ENCODE measurements around the gene CDX2. TPM values are rescaled to one million over a fixed set of nuclear protein-coding genes. Genes with fewer than 3 reads are reported as not detected.
"Not testable (repeated sequence)": the region's sequence is repeated elsewhere in the genome, so short reads cannot be mapped to it uniquely, and the experiment has no call there.

CDX2 gene
- total RNA-seq, 1 donor from 2014 or later: not detected

- ATAC-seq (ENCODE audit: low read depth) (no peak), DNase-seq (no peak)
- H3K36me3 Mint-ChIP-seq (ENCODE audit: low read depth): no peaks in the 10 kb centered on the region
- CTCF ChIA-PET: no interaction called here
- no peaks in the 10 kb centered on the region for H3K27me3 Mint-ChIP-seq
- no peaks in the 10 kb centered on the region for H3K9me3 Mint-ChIP-seq
- no peak for TF ChIP-seq CTCF (IDR thresholded peaks at IDR 0.05)
- no peak overlapping the region for H3K4me3 Mint-ChIP-seq
- H3K4me1 Mint-ChIP-seq: peaks cover 15% of the 10 kb centered on the region
- intact Hi-C loops (cut with micrococcal nuclease): loop anchor here (5.0 kb wide), 2 partner anchors 37 to 127 kb away; partner anchors contain the start of gene PAN3
- POLR2A ChIA-PET: no interaction called here
- no peak overlapping the region for H3K27ac Mint-ChIP-seq
Measured at GRCh38 chr13:28010046-28010445, 40.9 kb upstream of the CDX2 start.

- DNase-seq; H3K4me3 Mint-ChIP-seq; H3K9me3 Mint-ChIP-seq; H3K4me1 Mint-ChIP-seq; intact Hi-C loops (cut with micrococcal nuclease); ATAC-seq (ENCODE audit: low read depth); H3K27ac Mint-ChIP-seq; H3K27me3 Mint-ChIP-seq; CTCF ChIA-PET; H3K36me3 Mint-ChIP-seq (ENCODE audit: low read depth); POLR2A ChIA-PET: not testable (repeated sequence)
Measured at GRCh38 chr13:28005016-28005415, 35.9 kb upstream of the CDX2 start.

GRCh38 chr13:28002886-28003698 is 34.0 kb upstream of the CDX2 start:
- ChIA-PET POLR2A (no interaction called here), CTCF (interaction anchor here (0.6 kb wide), 1 partner anchor 10 kb away, joined by 4 read pairs; no protein-coding TSS in a partner anchor)
- no peaks in the 10 kb centered on the region for H3K27me3 Mint-ChIP-seq
- DNase-seq: no peak
- TF ChIP-seq CTCF (IDR thresholded peaks at IDR 0.05): no peak
- no peak overlapping the region for H3K27ac Mint-ChIP-seq
- ATAC-seq (ENCODE audit: low read depth): no peak
- H3K36me3 Mint-ChIP-seq (ENCODE audit: low read depth): no peaks in the 10 kb centered on the region
- intact Hi-C loops (cut with micrococcal nuclease): no loop called here
- H3K9me3 Mint-ChIP-seq: no peaks in the 10 kb centered on the region
- H3K4me3 Mint-ChIP-seq: no peak overlapping the region
- peaks cover 2% of the 10 kb centered on the region for H3K4me1 Mint-ChIP-seq

GRCh38 chr13:28001837-28002473 is 32.8 kb upstream of the CDX2 start:
- Mint-ChIP-seq H3K9me3 (no peaks in the 10 kb centered on the region), H3K4me1 (peaks cover 3% of the 10 kb centered on the region), H3K27ac (no peak overlapping the region), H3K4me3 (no peak overlapping the region), H3K27me3 (no peaks in the 10 kb centered on the region), H3K36me3 (ENCODE audit: low read depth) (no peaks in the 10 kb centered on the region)
- TF ChIP-seq CTCF (IDR thresholded peaks at IDR 0.05): no peak
- intact Hi-C loops (cut with micrococcal nuclease): no loop called here
- DNase-seq (no peak), ATAC-seq (ENCODE audit: low read depth) (no peak)
- CTCF ChIA-PET: interaction anchor here (0.6 kb wide), 1 partner anchor 175 kb away, joined by 3 read pairs; no protein-coding TSS in a partner anchor
- POLR2A ChIA-PET: no interaction called here

GRCh38 chr13:28001049-28001448 is 31.9 kb upstream of the CDX2 start:
- Mint-ChIP-seq H3K9me3 (no peaks in the 10 kb centered on the region), H3K36me3 (ENCODE audit: low read depth) (no peaks in the 10 kb centered on the region), H3K27me3 (no peaks in the 10 kb centered on the region), H3K4me1 (peaks cover 3% of the 10 kb centered on the region), H3K27ac (no peak overlapping the region), H3K4me3 (no peak overlapping the region)
- intact Hi-C loops (cut with micrococcal nuclease): no loop called here
- POLR2A ChIA-PET: no interaction called here
- no peak for TF ChIP-seq CTCF (IDR thresholded peaks at IDR 0.05)
- ATAC-seq (ENCODE audit: low read depth) (no peak), DNase-seq (no peak)
- CTCF ChIA-PET: interaction anchor here (0.6 kb wide), 1 partner anchor 174 kb away, joined by 3 read pairs; no protein-coding TSS in a partner anchor

Measured in activated B cell treated with CpG ODN at 0.5 μM for 24 hours (primary cell).